HS-27A (cell line): ENCODE results near the gene TMEM126B.
A peak's percentile ranks its signal among the peaks of the same experiment; 100 is the strongest.
"Not testable (repeated sequence)": the region's sequence is repeated elsewhere in the genome, so short reads cannot be mapped to it uniquely, and the experiment has no call there.

Experiments
- DNase-seq: peaks from one replicate; pipeline ENCODE4 v3.0.0-alpha.2; 2012; ENCODE audit warnings: low read depth, missing footprints

The TMEM126B gene

GRCh38 chr11:85627998-85628770, at the start of gene TMEM126B:
TSS of gene TMEM126B (plus strand) at chr11:85628593. CDS start at chr11:85628608, 15 bp downstream.
- DNase-seq, result peak; percentile 87

GRCh38 chr11:85582111-85582510, 46.3 kb upstream of the TMEM126B start:
- no peak for DNase-seq

- no peak for DNase-seq
These were observed 39.0 kb upstream of the TMEM126B start for GRCh38 chr11:85589373-85589772.

- DNase-seq, result peak; percentile 14
These were observed 37.4 kb upstream of the TMEM126B start for GRCh38 chr11:85590848-85591483.

- DNase-seq, result peak; percentile 14
These were observed 33.0 kb upstream of the TMEM126B start for GRCh38 chr11:85595285-85595884.

- no peak for DNase-seq
These were observed 31.5 kb upstream of the TMEM126B start for GRCh38 chr11:85596886-85597285.

- no peak for DNase-seq
These were observed 29.3 kb upstream of the TMEM126B start for GRCh38 chr11:85599083-85599482.

- no peak for DNase-seq
These were observed 25.7 kb upstream of the TMEM126B start for GRCh38 chr11:85602526-85603213.

GRCh38 chr11:85603220-85603619, 25.2 kb upstream of the TMEM126B start:
- DNase-seq, result no peak

- not testable (repeated sequence) for DNase-seq
These were observed 22.2 kb upstream of the TMEM126B start for GRCh38 chr11:85606237-85606636.

- DNase-seq, result not testable (repeated sequence)
These were observed 19.8 kb upstream of the TMEM126B start for GRCh38 chr11:85608621-85609020.

GRCh38 chr11:85609286-85609685, 19.1 kb upstream of the TMEM126B start:
- DNase-seq, result not testable (repeated sequence)

GRCh38 chr11:85611643-85612042, 16.8 kb upstream of the TMEM126B start:
- not testable (repeated sequence) for DNase-seq

GRCh38 chr11:85619499-85619898, 8.9 kb upstream of the TMEM126B start:
- no peak for DNase-seq

GRCh38 chr11:85620256-85620655, 8.1 kb upstream of the TMEM126B start:
- DNase-seq, result no peak

GRCh38 chr11:85626496-85626895, 1.9 kb upstream of the TMEM126B start:
- no peak for DNase-seq

GRCh38 chr11:85627332-85627997, 928 bp upstream of the TMEM126B start, which contains the start of gene DLG2:
TSS of gene DLG2 (minus strand) at chr11:85627344.
- no peak for DNase-seq

- no peak for DNase-seq
These were observed 463 bp downstream of the TMEM126B start for GRCh38 chr11:85628771-85629341.

GRCh38 chr11:85634747-85635146, 6.4 kb downstream of the TMEM126B start:
- no peak for DNase-seq

- DNase-seq, result no peak
These were observed 14.8 kb downstream of the TMEM126B start for GRCh38 chr11:85643191-85643614.

- no peak for DNase-seq
These were observed 18.7 kb downstream of the TMEM126B start for GRCh38 chr11:85647078-85647477.
